ENCODE results near the gene GPR132. TPM values are rescaled to one million over a fixed set of nuclear protein-coding genes. Genes with fewer than 3 reads are reported as not detected.

Gene GPR132
- total and polyA plus RNA-seq, 8 donors, result under 0.01 to 11.1 (median 1.3) TPM

DNA sequence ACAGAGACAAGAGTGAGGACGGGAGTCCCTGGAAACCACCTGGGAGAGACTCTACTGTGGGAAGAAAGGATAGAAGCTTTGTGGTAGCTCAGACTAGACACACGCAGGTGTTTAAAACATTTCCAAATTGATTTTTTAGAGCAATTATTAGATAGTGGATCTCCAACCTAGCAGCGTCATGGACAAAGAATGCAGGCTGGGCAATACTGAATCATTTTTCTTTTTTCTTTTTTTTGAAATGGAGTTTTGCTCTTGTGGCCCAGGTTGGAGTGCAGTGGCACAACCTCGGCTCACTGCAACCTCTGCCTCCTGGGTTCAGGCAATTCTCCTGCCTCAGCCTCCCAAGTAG, 13.1 kb downstream of the GPR132 start:
- no peak overlapping the region for H3K27ac ChIP-seq
- intact Hi-C loops (cut with DNase I; ENCODE audit: low total_unique reads), result no loop called here
- 78 to 85% (median 84%) methylated on average over 4 of the region's 4 CpGs for WGBS, 5 donors
- DNase-seq, result no peak
- peaks cover 0 to 10% (median 0%) of the 10 kb centered on the region in 3 donors for H3K27me3 ChIP-seq
- H3K36me3 ChIP-seq, result peaks cover 0 to 39% (median 2%) of the 10 kb centered on the region in 4 donors
- H3K4me1 ChIP-seq, result peaks cover 0 to 10% (median 3%) of the 10 kb centered on the region in 4 donors
- TF ChIP-seq POLR2AphosphoS5 (IDR thresholded peaks at IDR 0.05) (no peak), EP300 (IDR thresholded peaks at IDR 0.05) (no peak), POLR2A (IDR thresholded peaks at IDR 0.05) (no peak)
- TF ChIP-seq, protein P1, sequence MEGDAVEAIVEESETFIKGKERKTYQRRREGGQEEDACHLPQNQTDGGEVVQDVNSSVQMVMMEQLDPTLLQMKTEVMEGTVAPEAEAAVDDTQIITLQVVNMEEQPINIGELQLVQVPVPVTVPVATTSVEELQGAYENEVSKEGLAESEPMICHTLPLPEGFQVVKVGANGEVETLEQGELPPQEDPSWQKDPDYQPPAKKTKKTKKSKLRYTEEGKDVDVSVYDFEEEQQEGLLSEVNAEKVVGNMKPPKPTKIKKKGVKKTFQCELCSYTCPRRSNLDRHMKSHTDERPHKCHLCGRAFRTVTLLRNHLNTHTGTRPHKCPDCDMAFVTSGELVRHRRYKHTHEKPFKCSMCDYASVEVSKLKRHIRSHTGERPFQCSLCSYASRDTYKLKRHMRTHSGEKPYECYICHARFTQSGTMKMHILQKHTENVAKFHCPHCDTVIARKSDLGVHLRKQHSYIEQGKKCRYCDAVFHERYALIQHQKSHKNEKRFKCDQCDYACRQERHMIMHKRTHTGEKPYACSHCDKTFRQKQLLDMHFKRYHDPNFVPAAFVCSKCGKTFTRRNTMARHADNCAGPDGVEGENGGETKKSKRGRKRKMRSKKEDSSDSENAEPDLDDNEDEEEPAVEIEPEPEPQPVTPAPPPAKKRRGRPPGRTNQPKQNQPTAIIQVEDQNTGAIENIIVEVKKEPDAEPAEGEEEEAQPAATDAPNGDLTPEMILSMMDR (IDR thresholded peaks at IDR 0.05), result no peak
- no peaks in the 10 kb centered on the region for H3K9me3 ChIP-seq
- H3K4me3 ChIP-seq, result no peak overlapping the region

DNA sequence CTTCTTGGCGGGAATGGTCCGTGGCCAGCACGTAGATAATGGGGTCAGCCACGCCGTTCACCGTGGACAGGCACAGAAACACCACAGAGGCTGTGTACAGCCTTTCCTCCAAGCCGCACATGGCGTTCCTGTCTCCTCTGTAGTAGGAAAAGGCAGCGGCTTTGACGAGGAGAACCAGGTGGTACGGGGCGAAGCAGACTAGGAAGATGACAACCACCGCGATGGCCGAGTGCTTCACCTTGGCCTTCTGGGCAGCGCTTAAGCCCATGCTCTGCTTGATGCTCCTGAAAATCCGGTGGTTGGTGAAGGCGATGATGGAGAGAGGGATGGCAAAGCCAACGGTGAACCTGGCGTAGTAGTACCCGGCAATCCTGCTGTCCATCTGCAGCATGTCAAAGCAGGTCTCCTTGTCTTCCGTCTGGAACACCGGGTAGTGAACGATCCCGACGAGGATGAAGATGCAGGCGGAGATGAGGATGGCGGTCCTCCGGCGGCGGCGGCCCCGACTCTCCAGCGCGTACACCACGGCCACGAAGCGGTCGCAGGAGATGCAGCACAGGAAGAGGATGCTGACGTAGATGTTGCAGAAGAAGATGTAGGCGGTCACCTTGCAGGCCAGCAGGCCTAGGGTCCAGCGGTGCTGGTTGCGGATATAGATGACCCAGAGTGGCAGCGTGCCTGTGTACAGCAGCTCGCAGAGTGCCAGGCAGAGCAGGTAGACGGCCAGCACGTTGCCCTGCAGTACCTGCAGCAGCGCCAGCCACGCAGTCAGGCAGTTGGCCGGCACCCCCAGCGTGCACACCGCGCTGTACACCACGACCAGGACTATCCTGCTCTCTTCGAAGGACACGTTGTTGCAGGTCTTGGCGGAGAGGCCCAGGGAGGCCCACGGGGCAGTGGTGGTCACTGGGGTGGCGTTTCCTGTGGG, 13.8 kb downstream of the GPR132 start:
- no peak for DNase-seq
- WGBS, 5 donors, result 90 to 95% (median 94%) methylated on average over 42 to 59 of the region's 59 CpGs
- TF ChIP-seq POLR2AphosphoS5 (IDR thresholded peaks at IDR 0.05) (no peak), EP300 (IDR thresholded peaks at IDR 0.05) (no peak), POLR2A (IDR thresholded peaks at IDR 0.05) (no peak)
- TF ChIP-seq, protein P1 (IDR thresholded peaks at IDR 0.05), result no peak
- intact Hi-C loops (cut with DNase I; ENCODE audit: low total_unique reads), result no loop called here
- no peak overlapping the region for H3K27ac ChIP-seq
- peaks cover 0 to 10% (median 3%) of the 10 kb centered on the region in 4 donors for H3K4me1 ChIP-seq
- H3K9me3 ChIP-seq, result no peaks in the 10 kb centered on the region
- H3K36me3 ChIP-seq, result peaks cover 0 to 37% (median 2%) of the 10 kb centered on the region in 4 donors
- peaks cover 0 to 7% (median 0%) of the 10 kb centered on the region in 3 donors for H3K27me3 ChIP-seq
- no peak overlapping the region for H3K4me3 ChIP-seq

DNA sequence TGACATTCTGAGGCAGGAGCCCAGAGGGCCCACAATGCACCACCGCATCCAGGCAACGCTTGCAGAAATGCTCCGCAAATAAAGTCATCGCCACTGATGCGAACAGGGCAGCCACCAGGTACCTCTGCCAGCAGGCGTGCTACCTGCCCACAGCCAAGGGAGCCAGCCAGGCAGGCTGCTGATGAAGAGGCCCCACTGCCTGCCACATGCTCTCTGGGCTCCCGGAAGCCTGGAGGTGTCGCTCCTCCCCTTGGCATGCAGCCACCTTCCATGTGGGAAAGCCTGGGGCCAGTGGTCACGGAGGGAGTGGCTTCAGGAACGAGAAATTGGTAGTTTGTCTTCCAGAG, 14.7 kb downstream of the GPR132 start:
- Histone ChIP-seq H3K4me3 (no peak overlapping the region), H3K27me3 (peaks cover 0 to 5% (median 0%) of the 10 kb centered on the region in 3 donors), H3K27ac (no peak overlapping the region), H3K9me3 (no peaks in the 10 kb centered on the region), H3K4me1 (peaks cover 0 to 16% (median 10%) of the 10 kb centered on the region in 4 donors), H3K36me3 (peaks cover 0 to 27% (median 2%) of the 10 kb centered on the region in 4 donors)
- DNase-seq, result peak; percentile 83 to 89
- 24 to 53% (median 30%) methylated on average over 8 to 10 of the region's 10 CpGs for WGBS, 5 donors
- intact Hi-C loops (cut with DNase I; ENCODE audit: low total_unique reads), result no loop called here
- TF ChIP-seq EP300 (IDR thresholded peaks at IDR 0.05) (no peak), POLR2A (IDR thresholded peaks at IDR 0.05) (no peak), POLR2AphosphoS5 (IDR thresholded peaks at IDR 0.05) (peak in 1 of 3 donors; percentile 61)
- TF ChIP-seq, protein P1 (IDR thresholded peaks at IDR 0.05), result no peak

DNA sequence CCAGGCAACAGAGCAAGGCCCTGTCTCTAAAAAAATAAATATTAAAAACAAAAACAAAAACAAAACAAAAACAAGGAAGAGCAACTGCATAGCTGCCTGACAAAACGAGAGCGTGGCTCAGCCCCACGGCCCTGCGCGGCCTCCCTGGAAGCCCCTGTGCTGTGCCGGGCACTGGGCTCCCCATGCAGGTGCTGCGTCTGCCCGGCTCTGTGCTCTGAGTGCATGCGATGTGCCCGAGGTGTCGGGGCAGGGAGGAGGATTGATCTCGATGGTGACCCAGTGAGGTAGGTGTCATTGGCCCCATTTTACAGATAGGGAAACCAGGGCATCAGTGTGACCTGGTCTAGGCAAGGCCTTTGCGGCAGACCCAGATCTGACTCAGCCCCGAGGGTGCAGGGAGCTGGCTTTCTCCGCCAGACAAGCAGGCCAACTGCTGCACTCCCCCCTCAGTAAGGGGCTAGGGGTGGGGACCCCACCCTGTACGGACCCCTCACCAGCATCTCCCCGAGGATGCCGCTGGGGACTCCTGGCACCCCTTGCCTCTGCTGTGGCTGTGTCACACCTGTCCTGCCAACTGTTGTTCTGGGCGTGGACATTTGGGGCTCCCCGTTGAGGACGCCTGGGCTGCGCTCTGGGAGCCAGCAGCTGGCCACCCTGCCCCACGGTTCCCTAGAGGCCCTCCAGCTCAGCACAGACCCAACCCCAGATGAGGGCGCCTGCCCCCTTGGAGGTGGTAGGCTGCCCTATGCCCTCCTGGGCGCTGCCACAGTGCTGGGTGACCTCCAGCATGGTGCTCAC, 15.3 kb downstream of the GPR132 start:
- Histone ChIP-seq H3K27ac (no peak overlapping the region), H3K9me3 (no peaks in the 10 kb centered on the region), H3K4me3 (no peak overlapping the region), H3K27me3 (peaks cover 0 to 5% (median 0%) of the 10 kb centered on the region in 3 donors), H3K4me1 (peaks cover 0 to 17% (median 13%) of the 10 kb centered on the region in 4 donors), H3K36me3 (peaks cover 0 to 23% (median 2%) of the 10 kb centered on the region in 4 donors)
- TF ChIP-seq, protein P1 (IDR thresholded peaks at IDR 0.05), result no peak
- TF ChIP-seq POLR2A (IDR thresholded peaks at IDR 0.05) (no peak), POLR2AphosphoS5 (IDR thresholded peaks at IDR 0.05) (no peak)
- intact Hi-C loops (cut with DNase I; ENCODE audit: low total_unique reads), result loop anchor here (10.0 kb wide), 1 partner anchor 155 kb away; no protein-coding TSS in a partner anchor
- DNase-seq, result no peak
- WGBS, 5 donors, result 72 to 86% (median 77%) methylated on average over 21 to 25 of the region's 25 CpGs

Data from stomach (tissue), 9 donors.